Measurements from ENCODE around the gene ZNF385B.

Gene ZNF385B

DNA sequence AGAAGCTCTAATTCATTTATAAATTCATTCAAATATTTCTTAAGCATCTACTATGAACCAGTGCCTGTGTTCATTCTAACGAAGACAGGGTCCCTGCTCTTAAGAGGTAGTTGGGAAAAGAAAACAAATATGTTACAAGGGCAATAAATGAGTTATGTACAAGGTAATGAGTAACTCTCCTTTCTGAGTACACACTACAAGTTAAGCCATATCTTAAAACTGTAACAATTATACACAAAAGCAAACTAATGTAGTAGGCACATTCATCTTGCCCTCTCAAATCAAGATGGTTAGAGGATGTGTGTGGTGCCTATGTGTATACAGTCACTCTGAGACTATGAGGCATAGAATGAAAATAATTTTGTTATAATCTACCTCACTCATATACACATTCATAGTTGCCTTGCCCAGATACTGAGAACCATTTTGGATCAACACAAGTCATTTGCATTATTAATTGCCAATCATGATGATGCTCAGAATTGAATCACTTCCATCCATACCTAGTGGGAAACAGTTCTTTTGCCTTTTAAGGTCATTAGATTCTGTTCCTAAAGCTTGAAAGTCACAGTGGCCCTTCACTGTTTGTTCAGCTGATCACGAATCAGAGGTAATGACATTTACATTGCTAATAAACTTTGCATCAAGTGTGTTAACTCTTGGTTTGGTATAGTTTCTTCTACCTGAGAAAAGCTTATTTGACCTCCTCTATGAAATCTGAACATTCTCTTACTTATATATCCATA is 283.1 kb downstream of the ZNF385B start:
- no peak for DNase-seq

DNA sequence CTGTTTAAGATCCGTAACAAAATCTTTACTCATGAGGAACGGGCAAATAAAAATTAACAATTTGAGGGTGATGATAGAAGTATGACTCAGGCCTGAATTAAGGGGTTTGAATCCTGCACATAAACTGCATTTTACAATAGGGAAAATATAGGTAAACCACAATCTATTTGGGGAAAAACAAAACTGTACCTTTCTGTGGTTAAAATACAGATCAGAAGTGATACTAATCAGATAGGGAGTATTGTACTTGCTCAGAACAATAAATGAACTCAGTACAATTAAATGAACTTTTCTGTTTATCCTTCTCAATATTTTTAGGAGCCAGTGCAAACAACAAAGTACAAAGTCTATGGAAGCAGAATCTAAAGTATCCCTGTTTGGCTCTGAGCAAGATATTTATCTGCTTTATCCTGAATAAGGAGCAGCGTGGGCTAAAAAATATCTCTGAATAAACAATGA is 287.3 kb downstream of the ZNF385B start:
- no peak for DNase-seq

- no peak for DNase-seq
Observed at GRCh38 chr2:179572544-179572943, 288.9 kb downstream of the ZNF385B start.

DNA sequence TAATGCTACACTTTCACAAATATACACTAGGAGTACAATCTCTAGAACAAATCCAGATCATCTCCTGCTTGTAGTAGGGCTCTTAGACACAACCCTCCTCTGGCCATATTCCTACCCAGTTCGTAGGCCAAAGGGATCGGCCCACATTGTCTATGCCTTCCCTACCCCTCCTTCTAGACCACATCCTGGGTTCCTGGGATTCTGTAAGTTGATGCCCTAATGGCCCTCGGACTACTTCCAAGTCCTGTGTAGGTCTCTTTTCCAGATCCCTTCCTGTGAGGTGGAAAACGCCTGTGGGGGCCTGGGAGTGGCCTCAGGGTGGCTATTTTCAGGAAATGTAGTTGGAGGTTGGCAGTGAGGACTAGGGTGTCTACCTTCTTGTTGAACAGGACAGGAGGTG is 289.7 kb downstream of the ZNF385B start:
- no peak for DNase-seq

GRCh38 chr2:179571252-179571651 is 290.2 kb downstream of the ZNF385B start:
- DNase-seq: no peak

DNA sequence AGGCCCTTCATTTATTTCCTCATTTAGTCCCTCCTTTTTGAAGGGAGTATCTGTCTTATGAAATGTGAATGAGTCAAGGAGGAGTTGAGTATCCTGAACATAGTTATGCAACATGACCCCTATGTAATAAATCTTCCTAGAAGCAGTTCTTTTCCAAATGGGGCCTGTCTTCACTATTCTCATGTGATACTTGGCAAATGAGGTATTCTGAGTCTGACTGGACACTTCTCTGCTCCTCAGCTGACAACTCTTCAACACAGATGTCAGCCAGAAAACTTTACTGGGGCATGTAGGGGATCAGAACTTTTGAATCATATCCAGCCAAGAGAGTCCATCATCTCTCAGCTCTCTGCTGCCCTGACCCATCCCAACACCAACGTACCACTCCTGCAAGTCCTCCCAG is 291.6 kb downstream of the ZNF385B start:
- no peak for DNase-seq

- no peak for DNase-seq
Observed at GRCh38 chr2:179565807-179566206, 295.6 kb downstream of the ZNF385B start.

- DNase-seq: no peak
Observed at GRCh38 chr2:179562330-179562885, 299.0 kb downstream of the ZNF385B start.

GRCh38 chr2:179561702-179562101 is 299.7 kb downstream of the ZNF385B start:
- no peak for DNase-seq

DNA sequence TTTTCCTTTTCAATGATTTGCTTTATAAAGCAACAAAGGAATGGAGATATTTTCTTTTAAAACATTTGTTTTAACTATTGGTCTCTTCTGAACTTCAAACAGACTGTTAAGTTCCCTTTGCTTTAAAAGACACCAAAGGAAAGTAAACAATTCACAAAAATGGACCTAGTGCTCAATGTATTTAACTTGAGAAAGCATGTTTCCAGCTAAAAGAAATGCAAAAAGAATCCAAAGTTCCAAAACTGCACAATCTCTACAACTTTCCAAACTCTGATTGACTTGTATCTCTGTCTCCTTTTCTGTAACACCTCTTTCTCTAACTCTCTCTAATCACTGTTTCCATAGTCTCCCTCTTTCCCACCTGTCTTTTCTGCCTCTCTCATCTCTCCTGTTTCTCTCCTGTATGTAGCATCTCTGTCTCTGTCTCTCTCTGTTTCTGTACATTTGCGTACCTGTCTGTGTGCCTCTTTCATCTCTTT is 301.1 kb downstream of the ZNF385B start:
- no peak for DNase-seq

DNA sequence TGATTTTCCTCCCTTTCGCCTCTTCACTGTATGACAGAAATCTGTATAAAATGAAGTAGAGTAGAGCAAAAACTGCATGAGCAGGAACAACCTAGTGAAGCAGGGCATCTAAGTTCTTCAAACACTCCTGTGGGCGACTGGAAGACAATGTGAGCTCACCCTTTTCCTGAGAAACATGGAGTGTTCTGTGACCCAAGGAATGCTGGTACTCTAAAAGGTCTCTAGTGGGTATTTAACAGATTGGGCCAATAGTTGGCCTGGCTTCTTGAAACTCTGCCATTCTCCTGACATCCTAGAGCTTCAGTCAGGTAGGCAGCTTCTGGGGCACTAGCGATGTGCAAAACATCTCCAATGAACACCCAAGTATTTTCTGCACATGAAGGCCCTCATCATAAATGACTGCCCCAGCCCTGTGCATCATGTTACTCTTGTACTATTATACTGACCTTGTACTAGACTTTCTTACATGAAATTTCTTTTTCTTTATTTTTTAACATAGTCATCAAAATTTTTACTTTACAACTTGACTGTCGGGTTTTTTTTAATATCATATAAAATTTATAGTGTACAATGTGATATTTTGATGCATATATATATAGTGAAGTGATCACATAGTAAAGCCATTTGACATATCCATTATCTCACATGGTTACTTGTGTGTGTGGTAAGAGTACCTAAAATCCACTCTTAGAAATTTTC is 302.2 kb downstream of the ZNF385B start:
- no peak for DNase-seq

- no peak for DNase-seq
Observed at GRCh38 chr2:179558010-179558934, 303.1 kb downstream of the ZNF385B start.

DNA sequence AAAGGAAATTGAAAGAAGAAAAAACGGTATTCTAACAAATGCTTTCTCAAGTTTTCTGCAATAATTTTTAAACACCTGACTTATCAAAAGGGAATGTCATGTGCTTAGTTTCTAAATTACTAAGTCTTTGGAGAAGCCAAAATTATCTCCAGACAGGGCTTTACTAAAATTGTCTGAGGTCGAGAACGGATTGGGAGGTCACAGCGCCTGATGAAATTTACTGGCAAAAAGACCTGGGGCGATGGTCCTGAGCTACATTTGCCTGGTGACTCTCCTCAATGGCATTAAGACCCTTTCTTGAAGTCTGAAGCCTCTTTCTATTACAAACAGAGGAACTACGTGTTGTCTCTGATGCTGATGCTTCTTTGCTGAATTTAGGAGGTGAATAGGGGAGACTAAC is 305.0 kb downstream of the ZNF385B start:
- no peak for DNase-seq

DNA sequence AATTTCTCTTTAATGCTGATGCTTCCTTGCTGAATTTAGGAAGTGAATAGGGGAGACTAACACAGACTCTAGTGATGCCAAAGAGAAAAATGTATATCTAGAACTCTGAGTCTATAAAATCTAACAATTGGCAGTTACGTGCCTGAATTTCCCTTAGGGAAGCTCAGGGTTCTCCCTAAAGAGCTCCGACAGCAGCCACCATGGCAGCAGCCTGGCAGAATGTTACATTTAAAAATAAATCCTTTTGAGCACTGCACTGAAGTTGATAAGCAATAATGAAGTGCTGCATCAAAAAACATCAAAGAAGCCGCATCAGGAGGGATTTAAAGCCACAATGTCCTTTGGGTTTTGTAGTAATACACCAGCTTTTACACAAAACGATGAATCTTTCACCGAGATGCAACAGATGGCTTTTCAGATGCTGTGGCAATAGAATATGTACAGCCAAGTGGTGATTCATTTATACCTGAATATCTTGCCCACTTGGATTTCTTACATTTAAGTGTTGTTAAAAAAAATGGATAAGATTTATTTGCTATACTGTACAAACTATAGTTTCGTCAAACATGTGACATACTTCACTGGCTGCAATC is 305.6 kb downstream of the ZNF385B start:
- DNase-seq: no peak

GRCh38 chr2:179554639-179555386 is 306.6 kb downstream of the ZNF385B start:
- DNase-seq: no peak

DNA sequence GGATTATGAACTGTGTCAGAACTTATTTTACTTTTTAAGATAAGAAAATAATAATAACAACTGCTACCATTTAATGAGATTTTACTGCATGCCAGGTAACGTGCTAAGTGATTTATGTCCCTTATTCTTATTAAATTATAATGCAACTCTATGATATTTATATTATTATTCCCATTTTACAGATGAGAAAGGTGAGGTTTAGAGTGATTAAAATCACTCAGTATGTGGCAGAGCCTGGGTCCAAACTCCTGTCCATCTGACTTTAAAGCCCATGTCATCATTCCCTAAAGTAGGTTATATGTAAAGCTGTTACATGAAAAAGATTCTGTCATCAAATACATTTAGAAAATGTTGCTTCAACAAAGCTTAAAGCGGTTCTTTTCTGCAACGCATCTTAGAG is 308.0 kb downstream of the ZNF385B start:
- no peak for DNase-seq

- no peak for DNase-seq
Observed at GRCh38 chr2:179551539-179552045, 309.8 kb downstream of the ZNF385B start.

GRCh38 chr2:179550849-179551248 is 310.6 kb downstream of the ZNF385B start:
- no peak for DNase-seq

- no peak for DNase-seq
Observed at GRCh38 chr2:179550214-179550613, 311.2 kb downstream of the ZNF385B start.

- no peak for DNase-seq
Observed at GRCh38 chr2:179546656-179547055, 314.8 kb downstream of the ZNF385B start.

DNA sequence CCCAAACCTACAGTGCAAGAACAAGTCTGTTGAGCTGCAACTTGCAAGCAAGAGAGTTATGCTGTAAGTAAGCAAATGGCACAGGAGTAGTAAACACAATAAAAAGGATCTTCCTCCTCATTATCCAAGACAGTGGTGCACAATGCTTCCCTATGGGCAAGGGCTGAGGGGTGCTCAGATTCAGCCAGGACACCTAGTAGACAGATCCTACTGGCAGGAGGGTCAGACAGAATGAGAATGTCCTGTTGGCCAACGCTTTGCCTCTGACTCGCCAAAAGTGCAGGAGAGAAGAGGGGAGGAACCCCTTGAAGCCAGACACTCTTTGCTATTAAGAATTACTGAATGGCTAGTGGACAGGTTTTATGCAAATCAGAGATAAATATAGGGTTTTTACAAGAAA is 316.4 kb downstream of the ZNF385B start:
- no peak for DNase-seq

Data from cortex of kidney (tissue), 1 donor.